Heart right ventricle (tissue), 16 donors: Measurements from ENCODE around the gene TMPRSS11B. TPM values are rescaled to one million over a fixed set of nuclear protein-coding genes. Genes with fewer than 3 reads are reported as not detected.

Source experiments
- ATAC-seq, 8 donors: fragments of 200-7000 bp; cut with Tn5 transposase; one replicate each; pipeline ENCODE4 v1.9.1; 2020; ENCODE audit warnings: mild to moderate bottlenecking in 8 of 8, moderate library complexity in 8 of 8, moderate number of reproducible peaks in 1 of 8
- DNase-seq, 2 donors: peaks; one replicate each; pipeline ENCODE4 v3.0.0-alpha.2; 2020
- H3K27ac ChIP-seq, 10 donors: fragments of 200-600 bp; sonication (generic) in 2 of 10; one replicate each; pipeline versions ENCODE4 v1.5.0 to v1.8.0; 2020 to 2022; ENCODE audit warnings: mild to moderate bottlenecking in 3 of 10
- H3K27me3 ChIP-seq, 7 donors: fragments of 200-600 bp; one replicate each; pipeline ENCODE4 v1.8.0; 2021 to 2022; ENCODE audit warnings: mild to moderate bottlenecking in 2 of 7
- H3K36me3 ChIP-seq, 9 donors: fragments of 200-600 bp; sonication (generic) in 1 of 9; one replicate each; pipeline versions ENCODE4 v1.5.0 to v1.8.0; 2020 to 2022; ENCODE audit warnings: mild to moderate bottlenecking in 2 of 9
- H3K4me1 ChIP-seq, 9 donors: fragments of 200-600 bp; sonication (generic) in 1 of 9; one replicate each; pipeline versions ENCODE4 v1.5.0 to v1.8.0; 2020 to 2022; ENCODE audit warnings: mild to moderate bottlenecking in 4 of 9
- H3K4me3 ChIP-seq, 10 donors: fragments of 200-600 bp; sonication (generic) in 2 of 10; one replicate each; pipeline versions ENCODE4 v1.5.0 to v1.8.0; 2020 to 2022; ENCODE audit warnings: mild to moderate bottlenecking in 7 of 10, moderate library complexity in 2 of 10
- H3K9me3 ChIP-seq, 11 donors: fragments of 200-600 bp in 10 of 11; sonication (generic) in 2 of 11; one replicate each; pipeline versions ENCODE4 v1.5.0 to v1.8.0; 2013 to 2022; ENCODE audit warnings: mild to moderate bottlenecking in 2 of 11, control low read depth in 1 of 11, moderate library complexity in 1 of 11
- CTCF ChIP-seq, 9 donors: fragments of 200-600 bp; sonication (generic) in 2 of 9; IDR thresholded peaks; one replicate each; pipeline versions ENCODE4 v1.5.0 to v1.8.0; 2021 to 2022; ENCODE audit warnings: antibody characterized with exemption in 9 of 9, mild to moderate bottlenecking in 5 of 9, moderate library complexity in 1 of 9
- WGBS, 2 donors: extraction: QIAGEN DNeasy Blood & Tissue Kit; methylation state at CpG; one replicate each; pipeline ENCODE4 v1.1.7; 2013; ENCODE audit warnings: inconsistent platforms in 1 of 2; 5-methylcytosine and 5-hydroxymethylcytosine counted together
- intact Hi-C, 10 donors: fragments of 100-400 bp; cut with DNase I; formaldehyde crosslinking; loops; one replicate each; pipeline versions ENCODE4 v1.11.1 to v1.14.2; 2022
- long read RNA-seq, 3 donors: library from polyadenylated mRNA; unstranded; transcript quantifications; one replicate each; pipeline ENCODE4 v2.0.0, GENCODE V29; 2020 to 2021
- polyA plus RNA-seq, 2 donors: library from polyadenylated mRNA; stranded (reverse); fragments of 200-250 nt; gene quantifications; one replicate each; pipeline ENCODE4 v1.2.3, GENCODE V29; 2013
- total RNA-seq, 10 donors: library from RNA; stranded (reverse); fragmentation: NEBNext Ultra II Directional in 3 of 10; extraction: Animal tissue kit (Norgen Biotek cat#: 25700) in 3 of 10; gene quantifications; one replicate each; pipeline versions ENCODE4 v1.2.1 to v1.2.4, GENCODE V29; 2021 to 2023
- donor health status: Arrhythmogenic right ventricular cardiomyopathy.
- donor health status: ischemic (EF 13 %, LVEDD 7.1; RV severe dilation, severe dysfunction).
- donor health status: healthy with polysubstance abuse.
- donor health status: DM: no; HTN: yes; CAD: no.
- donor health status: DM: no; HTN: no; CAD: no.
- donor health status: ischemic (EF 25% LVEDD 6.9; RV normal size, moderate dysfunction).
- donor health status: ischemic (EF 25% LVEDD 5.7; RV mildly dilated, moderate dysfunction).
- donor health status: healthy.
- donor health status: DM: yes; HTN: yes; CAD: no.
- donor health status: Ischemic cardiomyopathy.
- donor health status: ischemic (EF 35%, LVEDD 5.7; RV mildly dilated, moderate dysfunction).
- donor health status: nonischemic (EF 11% LVEDD 7.7; RV severe dilation, severe dysfunction).
- donor health status: DM: yes; HTN: yes; CAD: no.
- donor health status: PGD.
- donor health status: ischemic (EF 29% LVEDD 5.4; RV normal size, mild dysfunction).
- donor health status: nonischemic (EF 23%, LVEDD 6.1; RV moderate dilation, normal function).

TMPRSS11B gene
- total RNA-seq, result not detected
- under 1 TPM in 1 of 2 donors, not detected in 1; 0.13 TPM for polyA plus RNA-seq
- long read RNA-seq, donor 1, result 0 reads
- long read RNA-seq, donor 2, result 0 reads
- long read RNA-seq, donor 3, result 0 reads

- no peak within 1 kb of the TSS for H3K27ac ChIP-seq
- H3K36me3 ChIP-seq, result no peaks in the 10 kb centered on the region
- intact Hi-C loops, result no loop called here
- H3K9me3 ChIP-seq, result no peaks in the 10 kb centered on the region
- DNase-seq (no peak), ATAC-seq (no peak)
- no peak for TF ChIP-seq CTCF (IDR thresholded peaks at IDR 0.05)
- no peak within 1 kb of the TSS for H3K4me3 ChIP-seq
- 90 to 93% methylated on average over 6 of the region's 6 CpGs for WGBS, 2 donors
- H3K27me3 ChIP-seq, result no peaks in the 10 kb centered on the region
- H3K4me1 ChIP-seq, result no peaks in the 10 kb centered on the region
Observed at GRCh38 chr4:68245594-68245993, at the start of gene TMPRSS11B. Gene TMPRSS11B, minus strand, starts transcription at chr4:68245694. Its CDS starts 136 bp downstream, at chr4:68245558.

- Histone ChIP-seq H3K36me3 (no peaks in the 10 kb centered on the region), H3K4me3 (no peak overlapping the region), H3K27me3 (no peaks in the 10 kb centered on the region), H3K27ac (no peak overlapping the region), H3K9me3 (no peaks in the 10 kb centered on the region), H3K4me1 (no peaks in the 10 kb centered on the region)
- DNase-seq (no peak), ATAC-seq (no peak)
- intact Hi-C loops, result no loop called here
- no peak for TF ChIP-seq CTCF (IDR thresholded peaks at IDR 0.05)
- 89 to 90% methylated on average over 1 of the region's 1 CpG for WGBS, 2 donors
Observed at GRCh38 chr4:68291256-68291655, 45.8 kb upstream of the TMPRSS11B start.

GRCh38 chr4:68288393-68288740, 42.9 kb upstream of the TMPRSS11B start:
- no peak overlapping the region for H3K4me3 ChIP-seq
- no peaks in the 10 kb centered on the region for H3K36me3 ChIP-seq
- TF ChIP-seq CTCF (IDR thresholded peaks at IDR 0.05), result no peak
- WGBS, 2 donors, result 48 to 56% methylated on average over 2 of the region's 2 CpGs
- H3K4me1 ChIP-seq, result no peaks in the 10 kb centered on the region
- no peaks in the 10 kb centered on the region for H3K27me3 ChIP-seq
- DNase-seq (no peak), ATAC-seq (no peak)
- H3K9me3 ChIP-seq, result no peaks in the 10 kb centered on the region
- intact Hi-C loops, result no loop called here
- H3K27ac ChIP-seq, result no peak overlapping the region

GRCh38 chr4:68287704-68288392, 42.4 kb upstream of the TMPRSS11B start:
- H3K4me3 ChIP-seq, result no peak overlapping the region
- TF ChIP-seq CTCF (IDR thresholded peaks at IDR 0.05), result no peak
- no peaks in the 10 kb centered on the region for H3K27me3 ChIP-seq
- 65 to 72% methylated on average over 3 of the region's 3 CpGs for WGBS, 2 donors
- DNase-seq (no peak), ATAC-seq (no peak)
- H3K36me3 ChIP-seq, result no peaks in the 10 kb centered on the region
- no peaks in the 10 kb centered on the region for H3K4me1 ChIP-seq
- intact Hi-C loops, result no loop called here
- no peaks in the 10 kb centered on the region for H3K9me3 ChIP-seq
- H3K27ac ChIP-seq, result no peak overlapping the region
